Upper lobe of left lung (tissue), 4 donors: ENCODE data around the gene CFAP119.

ENCODE experiments used
- EP300 ChIP-seq, 4 donors: sonication (generic); formaldehyde crosslinking; IDR thresholded peaks; one replicate each; pipeline ENCODE4 v1.5.1; 2017; ENCODE audit warnings: antibody characterized with exemption in 4 of 4, control low read depth in 2 of 4
- POLR2AphosphoS5 ChIP-seq, 2 donors: sonication (generic); formaldehyde crosslinking; IDR thresholded peaks; one replicate each; pipeline ENCODE4 v1.5.1; 2017; ENCODE audit warnings: antibody characterized with exemption in 2 of 2
- TF ChIP-seq, protein P1 (sequence below), 6 experiments: fragments of 450-650 bp in 4 of 6; fragments of 200-600 bp in 2 of 6; sonication (generic) in 2 of 6; IDR thresholded peaks; one replicate each; pipeline ENCODE4 v1.5.1; 2016 to 2019; ENCODE audit warnings: antibody characterized with exemption in 6 of 6

DNA sequence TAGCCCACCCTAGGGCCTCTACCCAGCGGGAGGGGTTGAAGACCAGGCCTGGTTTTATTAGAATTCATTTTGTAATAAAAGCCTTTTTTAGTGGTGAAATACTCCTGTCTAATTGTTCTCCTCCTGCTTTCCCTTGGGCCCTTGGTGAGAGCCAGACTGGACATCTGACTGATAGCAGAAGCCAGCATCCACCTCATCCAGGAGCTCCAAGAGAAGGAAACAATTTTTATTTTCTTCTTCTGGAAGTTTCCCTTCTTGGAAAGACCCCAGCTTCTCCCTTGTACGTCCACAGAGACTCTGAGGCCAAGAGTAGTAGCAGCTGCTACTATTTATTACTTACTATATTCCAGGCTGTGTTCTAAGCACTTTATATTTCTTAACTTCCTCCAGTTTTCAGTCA, 17.7 kb downstream of the CFAP119 start:
- TF ChIP-seq, protein P1, sequence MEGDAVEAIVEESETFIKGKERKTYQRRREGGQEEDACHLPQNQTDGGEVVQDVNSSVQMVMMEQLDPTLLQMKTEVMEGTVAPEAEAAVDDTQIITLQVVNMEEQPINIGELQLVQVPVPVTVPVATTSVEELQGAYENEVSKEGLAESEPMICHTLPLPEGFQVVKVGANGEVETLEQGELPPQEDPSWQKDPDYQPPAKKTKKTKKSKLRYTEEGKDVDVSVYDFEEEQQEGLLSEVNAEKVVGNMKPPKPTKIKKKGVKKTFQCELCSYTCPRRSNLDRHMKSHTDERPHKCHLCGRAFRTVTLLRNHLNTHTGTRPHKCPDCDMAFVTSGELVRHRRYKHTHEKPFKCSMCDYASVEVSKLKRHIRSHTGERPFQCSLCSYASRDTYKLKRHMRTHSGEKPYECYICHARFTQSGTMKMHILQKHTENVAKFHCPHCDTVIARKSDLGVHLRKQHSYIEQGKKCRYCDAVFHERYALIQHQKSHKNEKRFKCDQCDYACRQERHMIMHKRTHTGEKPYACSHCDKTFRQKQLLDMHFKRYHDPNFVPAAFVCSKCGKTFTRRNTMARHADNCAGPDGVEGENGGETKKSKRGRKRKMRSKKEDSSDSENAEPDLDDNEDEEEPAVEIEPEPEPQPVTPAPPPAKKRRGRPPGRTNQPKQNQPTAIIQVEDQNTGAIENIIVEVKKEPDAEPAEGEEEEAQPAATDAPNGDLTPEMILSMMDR (IDR thresholded peaks at IDR 0.05), result no peak
- TF ChIP-seq EP300 (IDR thresholded peaks at IDR 0.05), result no peak
- TF ChIP-seq POLR2AphosphoS5 (IDR thresholded peaks at IDR 0.05), result no peak
